ENCODE results near the gene STX4. TPM values are rescaled to one million over a fixed set of nuclear protein-coding genes. Genes with fewer than 3 reads are reported as not detected.

The STX4 gene
- polyA plus RNA-seq, 2 of the 4 experiments (the other 2 are of a cell fraction) = 39.7 to 73.9 TPM

DNA sequence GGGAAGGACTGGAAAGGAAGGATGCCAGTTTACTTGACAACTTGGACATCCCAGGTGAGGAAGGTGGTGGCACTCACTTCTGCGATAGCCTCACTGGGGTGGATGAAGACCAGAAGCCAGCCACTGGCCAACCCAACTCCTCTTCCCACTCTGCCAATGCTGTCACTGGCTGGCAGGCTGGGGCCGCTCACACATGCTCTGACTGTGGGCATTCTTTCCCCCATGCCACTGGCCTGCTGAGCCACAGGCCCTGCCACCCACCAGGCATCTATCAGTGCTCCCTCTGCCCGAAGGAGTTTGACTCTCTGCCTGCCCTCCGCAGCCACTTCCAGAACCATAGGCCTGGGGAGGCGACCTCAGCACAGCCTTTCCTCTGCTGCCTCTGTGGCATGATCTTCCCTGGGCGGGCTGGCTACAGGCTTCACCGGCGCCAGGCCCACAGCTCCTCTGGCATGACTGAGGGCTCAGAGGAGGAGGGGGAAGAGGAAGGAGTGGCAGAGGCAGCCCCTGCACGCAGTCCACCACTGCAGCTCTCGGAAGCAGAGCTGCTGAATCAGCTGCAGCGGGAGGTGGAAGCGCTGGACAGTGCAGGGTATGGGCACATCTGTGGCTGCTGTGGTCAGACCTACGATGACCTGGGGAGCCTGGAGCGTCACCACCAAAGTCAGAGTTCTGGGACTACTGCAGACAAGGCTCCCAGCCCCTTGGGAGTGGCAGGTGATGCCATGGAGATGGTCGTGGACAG, 45.4 kb downstream of the STX4 start:
- TF ChIP-seq REST (IDR thresholded peaks at IDR 0.05) (no peak), RCOR1 (IDR thresholded peaks at IDR 0.05; ENCODE audit: low read depth, low read length) (no peak), CTCF (IDR thresholded peaks at IDR 0.05) (no peak), BHLHE40 (IDR thresholded peaks at IDR 0.05; ENCODE audit: low read depth, low read length) (no peak), HOXB5 (CRISPR knock-in tag; IDR thresholded peaks at IDR 0.05) (no peak), MAFK (IDR thresholded peaks at IDR 0.05; ENCODE audit: partially characterized antibody) (no peak), KDM1A (IDR thresholded peaks at IDR 0.05; ENCODE audit: low read depth) (no peak), FOSB (CRISPR knock-in tag; IDR thresholded peaks at IDR 0.05) (no peak), MAZ (IDR thresholded peaks at IDR 0.05; ENCODE audit: borderline replicate concordance, low read depth, low read length) (no peak), CEBPB (IDR thresholded peaks at IDR 0.05) (no peak), RAD21 (conservative IDR thresholded peaks at IDR 0.05 in 1 of 2, IDR thresholded peaks at IDR 0.05 in 1 of 2) (no peak)
- TF ChIP-seq, protein P1, sequence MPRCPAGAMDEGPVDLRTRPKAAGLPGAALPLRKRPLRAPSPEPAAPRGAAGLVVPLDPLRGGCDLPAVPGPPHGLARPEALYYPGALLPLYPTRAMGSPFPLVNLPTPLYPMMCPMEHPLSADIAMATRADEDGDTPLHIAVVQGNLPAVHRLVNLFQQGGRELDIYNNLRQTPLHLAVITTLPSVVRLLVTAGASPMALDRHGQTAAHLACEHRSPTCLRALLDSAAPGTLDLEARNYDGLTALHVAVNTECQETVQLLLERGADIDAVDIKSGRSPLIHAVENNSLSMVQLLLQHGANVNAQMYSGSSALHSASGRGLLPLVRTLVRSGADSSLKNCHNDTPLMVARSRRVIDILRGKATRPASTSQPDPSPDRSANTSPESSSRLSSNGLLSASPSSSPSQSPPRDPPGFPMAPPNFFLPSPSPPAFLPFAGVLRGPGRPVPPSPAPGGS (IDR thresholded peaks at IDR 0.05) = no peak
- Histone ChIP-seq H3K4me2 (no peak overlapping the region), H3K27ac (no peak overlapping the region), H3K4me1 (peaks cover 10% of the 10 kb centered on the region; the same call in 2 of the 3 replicates), H3K9me3 (no peaks in the 10 kb centered on the region), H3K4me3 (no peak overlapping the region)
- WGBS (ENCODE audit: missing lambda C conversion rate) = 80% methylated on average over 7 of the region's 15 CpGs
- ChIA-PET CTCF (interaction anchor here (1.0 to 1.6 kb wide), 2 partner anchors 16 to 29 kb away, joined by 3 to 4 read pairs; partner anchors contain the start of gene VKORC1), POLR2A (no interaction called here)
- DNase-seq (ENCODE audit: low read depth in 1 of 2, low spot score in 1 of 2) (no peak), ATAC-seq (no peak), FAIRE-seq (no peak)

DNA sequence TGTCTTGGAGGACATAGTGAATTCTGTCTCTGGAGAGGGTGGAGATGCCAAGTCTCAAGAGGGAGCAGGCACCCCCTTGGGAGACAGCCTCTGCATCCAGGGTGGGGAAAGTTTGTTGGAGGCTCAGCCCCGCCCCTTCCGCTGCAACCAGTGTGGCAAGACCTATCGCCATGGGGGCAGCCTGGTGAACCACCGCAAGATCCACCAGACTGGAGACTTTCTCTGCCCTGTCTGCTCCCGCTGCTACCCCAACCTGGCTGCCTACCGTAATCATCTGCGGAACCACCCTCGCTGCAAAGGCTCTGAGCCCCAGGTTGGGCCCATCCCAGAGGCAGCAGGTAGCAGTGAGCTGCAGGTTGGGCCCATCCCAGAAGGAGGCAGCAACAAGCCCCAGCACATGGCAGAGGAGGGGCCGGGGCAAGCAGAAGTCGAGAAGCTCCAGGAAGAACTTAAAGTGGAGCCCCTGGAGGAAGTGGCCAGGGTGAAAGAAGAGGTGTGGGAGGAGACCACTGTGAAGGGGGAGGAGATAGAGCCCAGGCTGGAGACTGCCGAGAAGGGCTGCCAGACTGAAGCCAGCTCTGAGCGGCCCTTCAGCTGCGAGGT, 46.1 kb downstream of the STX4 start:
- Histone ChIP-seq H3K9me3 (no peaks in the 10 kb centered on the region), H3K4me2 (no peak overlapping the region), H3K4me1 (peaks cover 10% of the 10 kb centered on the region; the same call in 2 of the 3 replicates), H3K4me3 (no peak overlapping the region), H3K27ac (no peak overlapping the region)
- ChIA-PET POLR2A (no interaction called here), CTCF (interaction anchor here (1.6 kb wide), 2 partner anchors 29 to 63 kb away, joined by 4 to 5 read pairs; no protein-coding TSS in a partner anchor)
- ATAC-seq = no peak
- no peak for TF ChIP-seq EP300 (IDR thresholded peaks at IDR 0.05)
- TF ChIP-seq EHF (CRISPR knock-in tag; IDR thresholded peaks at IDR 0.05) = no peak
- no peak for TF ChIP-seq RFX5 (IDR thresholded peaks at IDR 0.05)
- no peak for TF ChIP-seq FOXS1 (CRISPR knock-in tag; IDR thresholded peaks at IDR 0.05)
- no peak for TF ChIP-seq ESRRA (IDR thresholded peaks at IDR 0.05; ENCODE audit: borderline replicate concordance, low read length)
- no peak for TF ChIP-seq HOXB5 (CRISPR knock-in tag; IDR thresholded peaks at IDR 0.05)
- TF ChIP-seq HOXA7 (CRISPR knock-in tag; IDR thresholded peaks at IDR 0.05) = no peak
- no peak for TF ChIP-seq JUN (IDR thresholded peaks at IDR 0.05)
- no peak for TF ChIP-seq MAX (IDR thresholded peaks at IDR 0.05)
- DNase-seq (ENCODE audit: low read depth in 1 of 2, low spot score in 1 of 2) = no peak
- 97% methylated on average over 13 of the region's 13 CpGs for WGBS (ENCODE audit: missing lambda C conversion rate)
- no peak for FAIRE-seq

Measured in A549 (cell line).